B cell (primary cell): ENCODE results near the gene RSPH9. TPM values are rescaled to one million over a fixed set of nuclear protein-coding genes. Genes with fewer than 3 reads are reported as not detected.

Experiments used
- ATAC-seq: fragments of 200-7000 bp; cut with Tn5 transposase; one replicate; pipeline ENCODE4 v1.10.0; 2021; ENCODE audit warnings: low read depth, mild to moderate bottlenecking, moderate number of reproducible peaks, moderate library complexity
- CTCF ChIA-PET: fragments of 350-600 bp; sonication (Branson Sonifier 250); formaldehyde crosslinking; loops from one replicate; lab custom pipeline; 2021; ENCODE audit warnings: antibody characterized with exemption, inconsistent platforms; lab: Charles Lee
- POLR2A ChIA-PET: fragments of 350-600 bp; sonication (Branson Sonifier 250); formaldehyde crosslinking; loops from one replicate; lab custom pipeline; 2021; ENCODE audit warnings: antibody characterized with exemption; lab: Charles Lee
- DNase-seq: peaks from one replicate; pipeline ENCODE4 v3.0.0; 2013
- H2AFZ ChIP-seq: 2 replicates; pipeline ENCODE4 v1.6.1; 2012; ENCODE audit warnings: mild to moderate bottlenecking, low read depth, low read length; ENCODE audit not compliant: insufficient read depth, poor library complexity, severe bottlenecking
- H3K27ac ChIP-seq, 2 donors: 1 replicate in 1 of 2; 2 replicates in 1 of 2; pipeline ENCODE4 v1.5.1; 2012 to 2013; ENCODE audit warnings: low read length in 2 of 2, mild to moderate bottlenecking in 2 of 2, moderate library complexity in 1 of 2
- H3K27me3 ChIP-seq, 4 experiments: fragments of 200-600 bp in 1 of 4; sonication (generic) in 1 of 4; replicated peaks in 1 of 4; 1 replicate in 2 of 4; 2 replicates in 2 of 4; pipeline versions ENCODE4 v1.6.1 to v1.7.0; 2013 to 2016; ENCODE audit warnings: low read length in 3 of 4, mild to moderate bottlenecking in 2 of 4, mixed read lengths in 1 of 4, moderate library complexity in 1 of 4; ENCODE audit not compliant: insufficient read depth in 4 of 4, control insufficient read depth in 3 of 4; ENCODE audit errors: control extremely low read depth in 1 of 4
- H3K36me3 ChIP-seq, 2 experiments: replicated peaks in 1 of 2; 1 replicate in 1 of 2; 2 replicates in 1 of 2; pipeline versions ENCODE4 v1.6.1 to v1.7.1; 2013; ENCODE audit warnings: low read length in 1 of 2; ENCODE audit not compliant: insufficient read depth in 2 of 2, control insufficient read depth in 1 of 2; ENCODE audit errors: control extremely low read depth in 1 of 2, extremely low read depth in 1 of 2
- H3K4me1 ChIP-seq, 2 donors: fragments of 200-600 bp in 1 of 2; sonication (generic) in 1 of 2; 1 replicate in 1 of 2; 2 replicates in 1 of 2; pipeline versions ENCODE4 v1.5.1 to v1.6.1; 2013 to 2017; ENCODE audit warnings: low read length in 2 of 2; ENCODE audit not compliant: control insufficient read depth in 2 of 2, insufficient read depth in 2 of 2
- H3K4me2 ChIP-seq: replicated peaks from 2 replicates; pipeline ENCODE3; 2012; ENCODE audit warnings: mild to moderate bottlenecking, low read depth, low read length; ENCODE audit not compliant: poor library complexity, severe bottlenecking
- H3K4me3 ChIP-seq, 5 experiments: fragments of 200-600 bp in 1 of 5; sonication (generic) in 1 of 5; 1 replicate in 3 of 5; 2 replicates in 2 of 5; pipeline versions ENCODE4 v1.5.1 to v1.7.0; 2011 to 2016; ENCODE audit warnings: low read length in 4 of 5, mild to moderate bottlenecking in 4 of 5, low read depth in 2 of 5, control low read depth in 1 of 5, moderate library complexity in 1 of 5; ENCODE audit not compliant: insufficient read depth in 1 of 5; ENCODE audit errors: control extremely low read depth in 1 of 5, extremely low read depth in 1 of 5
- H3K79me2 ChIP-seq: fragments of 200-600 bp; sonication (generic); one replicate; pipeline ENCODE4 v1.6.0; 2016; ENCODE audit warnings: low read length; ENCODE audit not compliant: control insufficient read depth, insufficient read depth
- H3K9ac ChIP-seq: fragments of 200-600 bp; sonication (generic); 2 replicates; pipeline ENCODE4 v1.6.1; 2017; ENCODE audit warnings: mild to moderate bottlenecking, low read length, moderate library complexity
- H3K9me3 ChIP-seq, 3 donors: one replicate each; pipeline versions ENCODE4 v1.6.1 to v1.7.1; 2013; ENCODE audit warnings: low read length in 2 of 3; ENCODE audit not compliant: control insufficient read depth in 2 of 3, insufficient read depth in 1 of 3; ENCODE audit errors: control extremely low read depth in 1 of 3
- H4K20me1 ChIP-seq: 2 replicates; pipeline ENCODE4 v1.6.0; 2012; ENCODE audit warnings: mild to moderate bottlenecking, low read length; ENCODE audit not compliant: insufficient read depth, control insufficient read depth, poor library complexity, severe bottlenecking
- H3K27ac Mint-ChIP-seq: one replicate; pipeline ENCODE4 v1.8.0; 2021; ENCODE audit warnings: mixed read lengths
- H3K27me3 Mint-ChIP-seq: one replicate; pipeline ENCODE4 v1.8.0; 2021; ENCODE audit warnings: mixed read lengths
- H3K4me1 Mint-ChIP-seq: one replicate; pipeline ENCODE4 v1.8.0; 2021; ENCODE audit warnings: mixed read lengths
- H3K4me3 Mint-ChIP-seq: one replicate; pipeline ENCODE4 v1.8.0; 2021; ENCODE audit warnings: mixed read lengths
- H3K9me3 Mint-ChIP-seq: one replicate; pipeline ENCODE4 v1.8.0; 2022; ENCODE audit warnings: mixed read lengths; ENCODE audit not compliant: insufficient read depth
- EZH2 ChIP-seq: IDR thresholded peaks from 2 replicates; pipeline ENCODE4 v1.6.1; 2012; ENCODE audit warnings: borderline replicate concordance, low read depth, mild to moderate bottlenecking, moderate library complexity, low read length; ENCODE audit not compliant: insufficient read depth, poor library complexity, severe bottlenecking
- WGBS: methylation state at CpG from one replicate; pipeline ENCODE4 v1.1.5; 2013; ENCODE audit warnings: missing lambda C conversion rate; ENCODE audit not compliant: insufficient coverage; 5-methylcytosine and 5-hydroxymethylcytosine counted together
- intact Hi-C: fragments of 100-400 bp; cut with micrococcal nuclease; formaldehyde crosslinking; loops from one replicate; pipeline ENCODE4 v1.10.0; 2022
- polyA plus RNA-seq: library from polyadenylated mRNA; depleted of rRNA; stranded (reverse); fragments of >200 nt; gene quantifications from 2 replicates; pipeline ENCODE4 v1.2.3, GENCODE V29; 2012
- total RNA-seq, 2 donors: library from RNA; stranded (reverse); fragments of 120-200 nt in 1 of 2; gene quantifications; 1 replicate in 1 of 2; 2 replicates in 1 of 2; pipeline versions ENCODE4 v1.2.3 to v1.2.4, GENCODE V29; 2013 to 2022
- TF ChIP-seq, protein P1 (sequence below): fragments of 200-600 bp; IDR thresholded peaks from one replicate; pipeline ENCODE4 v1.8.0; 2022; ENCODE audit warnings: antibody characterized with exemption, mild to moderate bottlenecking

Gene RSPH9
- total and polyA plus RNA-seq, 2 donors (not counting 1 experiment from before 2014, with no cell fraction given), result 0.04 TPM; not detected in 1

DNA sequence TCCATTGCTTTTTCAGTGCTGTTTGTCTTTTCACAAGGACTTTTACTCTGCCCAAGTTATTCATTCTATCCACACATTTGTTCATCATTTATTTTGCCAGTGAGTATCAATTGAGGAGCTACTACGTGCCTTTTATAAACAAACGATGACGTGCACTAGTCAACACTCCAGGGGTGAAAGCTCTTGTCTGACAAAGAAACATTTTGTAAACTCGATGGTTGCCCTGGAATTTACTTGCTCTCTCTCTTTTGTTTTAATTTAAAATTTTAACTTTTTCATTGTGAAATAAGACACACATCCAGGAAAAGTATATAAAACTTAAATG is 51.1 kb downstream of the RSPH9 start:
- WGBS, result no CpG with 5 or more reads among the region's 4 CpGs
- Mint-ChIP-seq H3K4me3 (no peak overlapping the region), H3K27me3 (peaks cover 16% of the 10 kb centered on the region), H3K4me1 (no peaks in the 10 kb centered on the region), H3K27ac (no peak overlapping the region), H3K9me3 (no peaks in the 10 kb centered on the region)
- ATAC-seq (no peak), DNase-seq (no peak)
- H2AFZ ChIP-seq, result no peak overlapping the region
- no peak overlapping the region for H3K4me2 ChIP-seq
- H3K4me1 ChIP-seq, result no peaks in the 10 kb centered on the region
- no peak for TF ChIP-seq EZH2
- TF ChIP-seq, protein P1, sequence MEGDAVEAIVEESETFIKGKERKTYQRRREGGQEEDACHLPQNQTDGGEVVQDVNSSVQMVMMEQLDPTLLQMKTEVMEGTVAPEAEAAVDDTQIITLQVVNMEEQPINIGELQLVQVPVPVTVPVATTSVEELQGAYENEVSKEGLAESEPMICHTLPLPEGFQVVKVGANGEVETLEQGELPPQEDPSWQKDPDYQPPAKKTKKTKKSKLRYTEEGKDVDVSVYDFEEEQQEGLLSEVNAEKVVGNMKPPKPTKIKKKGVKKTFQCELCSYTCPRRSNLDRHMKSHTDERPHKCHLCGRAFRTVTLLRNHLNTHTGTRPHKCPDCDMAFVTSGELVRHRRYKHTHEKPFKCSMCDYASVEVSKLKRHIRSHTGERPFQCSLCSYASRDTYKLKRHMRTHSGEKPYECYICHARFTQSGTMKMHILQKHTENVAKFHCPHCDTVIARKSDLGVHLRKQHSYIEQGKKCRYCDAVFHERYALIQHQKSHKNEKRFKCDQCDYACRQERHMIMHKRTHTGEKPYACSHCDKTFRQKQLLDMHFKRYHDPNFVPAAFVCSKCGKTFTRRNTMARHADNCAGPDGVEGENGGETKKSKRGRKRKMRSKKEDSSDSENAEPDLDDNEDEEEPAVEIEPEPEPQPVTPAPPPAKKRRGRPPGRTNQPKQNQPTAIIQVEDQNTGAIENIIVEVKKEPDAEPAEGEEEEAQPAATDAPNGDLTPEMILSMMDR, result no peak
- intact Hi-C loops, result no loop called here
- peaks cover 0 to 17% (median 0%) of the 10 kb centered on the region in 4 experiments for H3K27me3 ChIP-seq
- H3K27ac ChIP-seq, result no peak overlapping the region
- H3K9ac ChIP-seq, result no peak overlapping the region
- ChIA-PET POLR2A (no interaction called here), CTCF (no interaction called here)
- no peak overlapping the region for H3K4me3 ChIP-seq
- H4K20me1 ChIP-seq, result no peaks in the 10 kb centered on the region
- no peaks in the 10 kb centered on the region for H3K79me2 ChIP-seq
- no peaks in the 10 kb centered on the region for H3K9me3 ChIP-seq
- H3K36me3 ChIP-seq, result no peaks in the 10 kb centered on the region

DNA sequence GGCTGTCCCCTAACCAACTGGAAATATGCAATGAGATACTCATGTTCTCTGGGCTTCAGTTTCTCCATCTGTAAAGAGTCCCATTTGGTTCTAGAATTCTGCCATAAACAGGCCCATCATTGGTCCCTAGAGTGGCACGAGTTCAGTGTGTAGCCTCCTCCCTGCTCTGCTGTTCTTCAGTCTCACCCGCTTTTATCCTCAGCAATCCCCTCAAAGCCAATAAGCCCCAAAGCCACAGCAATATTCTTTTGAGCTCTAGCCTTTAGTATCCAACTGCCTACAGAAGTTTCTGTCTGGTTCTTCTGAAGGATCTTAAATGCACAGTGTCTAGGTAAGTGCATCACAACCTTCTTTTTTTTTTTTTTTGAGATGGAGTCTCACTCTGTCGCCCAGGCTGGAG is 52.6 kb downstream of the RSPH9 start:
- H4K20me1 ChIP-seq, result no peaks in the 10 kb centered on the region
- TF ChIP-seq, protein P1, result no peak
- TF ChIP-seq EZH2, result no peak
- no peak overlapping the region for H3K9ac ChIP-seq
- POLR2A ChIA-PET, result no interaction called here
- ATAC-seq, result no peak
- Mint-ChIP-seq H3K9me3 (no peaks in the 10 kb centered on the region), H3K4me1 (peaks cover 1% of the 10 kb centered on the region), H3K4me3 (no peak overlapping the region), H3K27ac (no peak overlapping the region), H3K27me3 (peaks cover 21% of the 10 kb centered on the region)
- H2AFZ ChIP-seq, result no peak overlapping the region
- DNase-seq, result no peak
- no peaks in the 10 kb centered on the region for H3K79me2 ChIP-seq
- no peak overlapping the region for H3K4me2 ChIP-seq
- intact Hi-C loops, result no loop called here
- H3K27ac ChIP-seq, result no peak overlapping the region
- H3K4me1 ChIP-seq, result peaks cover 0 to 4% of the 10 kb centered on the region in 2 donors
- H3K27me3 ChIP-seq, result peaks cover 0 to 22% (median 0%) of the 10 kb centered on the region in 4 experiments
- H3K9me3 ChIP-seq, result no peaks in the 10 kb centered on the region
- no peak overlapping the region for H3K4me3 ChIP-seq
- WGBS, result 100% methylated on average over 1 of the region's 3 CpGs
- CTCF ChIA-PET, result interaction anchor here (0.6 to 1.4 kb wide), 2 partner anchors 78 to 127 kb away, joined by 3 read pairs; no protein-coding TSS in a partner anchor
- H3K36me3 ChIP-seq, result no peaks in the 10 kb centered on the region
